ENCODE measurements around the gene TGFBRAP1. TPM values are rescaled to one million over a fixed set of nuclear protein-coding genes. Genes with fewer than 3 reads are reported as not detected.
A peak's percentile ranks its signal among the peaks of the same experiment; 100 is the strongest.

Gene TGFBRAP1
- total and polyA plus RNA-seq, 7 donors: 4.8 to 24.6 (median 17.4) TPM

DNA sequence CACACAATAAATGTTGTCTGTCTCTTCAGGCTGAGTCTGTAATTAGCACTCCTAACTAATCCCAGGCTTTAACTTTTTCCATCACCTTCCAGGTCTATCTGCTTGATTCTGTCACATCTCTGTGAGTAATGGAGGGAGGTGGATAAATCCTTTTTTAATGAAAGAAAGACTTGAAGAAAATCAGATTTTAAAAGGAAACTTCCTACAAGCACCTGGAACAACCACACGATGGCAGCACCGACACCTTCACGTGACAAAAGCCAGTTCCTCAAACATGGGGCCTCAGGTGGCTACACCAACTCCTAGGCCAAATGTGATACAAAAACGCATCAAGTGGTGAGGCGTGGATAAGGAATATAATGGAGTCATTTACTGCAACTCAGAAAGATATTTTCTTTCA is 41.8 kb downstream of the TGFBRAP1 start:
- 54 to 67% methylated on average over 5 of the region's 5 CpGs for WGBS, 2 donors
- Histone ChIP-seq H3K4me1 (no peaks in the 10 kb centered on the region), H3K27ac (no peak overlapping the region), H3K4me3 (no peak overlapping the region), H3K36me3 (peaks cover 13 to 88% (median 17%) of the 10 kb centered on the region in 4 donors), H3K9me3 (no peaks in the 10 kb centered on the region), H3K27me3 (no peaks in the 10 kb centered on the region)
- no peak for DNase-seq
- TF ChIP-seq POLR2A (IDR thresholded peaks at IDR 0.05): no peak
- no peak for TF ChIP-seq POLR2AphosphoS5 (IDR thresholded peaks at IDR 0.05)
- TF ChIP-seq, protein P1, sequence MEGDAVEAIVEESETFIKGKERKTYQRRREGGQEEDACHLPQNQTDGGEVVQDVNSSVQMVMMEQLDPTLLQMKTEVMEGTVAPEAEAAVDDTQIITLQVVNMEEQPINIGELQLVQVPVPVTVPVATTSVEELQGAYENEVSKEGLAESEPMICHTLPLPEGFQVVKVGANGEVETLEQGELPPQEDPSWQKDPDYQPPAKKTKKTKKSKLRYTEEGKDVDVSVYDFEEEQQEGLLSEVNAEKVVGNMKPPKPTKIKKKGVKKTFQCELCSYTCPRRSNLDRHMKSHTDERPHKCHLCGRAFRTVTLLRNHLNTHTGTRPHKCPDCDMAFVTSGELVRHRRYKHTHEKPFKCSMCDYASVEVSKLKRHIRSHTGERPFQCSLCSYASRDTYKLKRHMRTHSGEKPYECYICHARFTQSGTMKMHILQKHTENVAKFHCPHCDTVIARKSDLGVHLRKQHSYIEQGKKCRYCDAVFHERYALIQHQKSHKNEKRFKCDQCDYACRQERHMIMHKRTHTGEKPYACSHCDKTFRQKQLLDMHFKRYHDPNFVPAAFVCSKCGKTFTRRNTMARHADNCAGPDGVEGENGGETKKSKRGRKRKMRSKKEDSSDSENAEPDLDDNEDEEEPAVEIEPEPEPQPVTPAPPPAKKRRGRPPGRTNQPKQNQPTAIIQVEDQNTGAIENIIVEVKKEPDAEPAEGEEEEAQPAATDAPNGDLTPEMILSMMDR (IDR thresholded peaks at IDR 0.05): peak in 2 of 4 experiments; percentile 15 to 25
- intact Hi-C loops (cut with DNase I): no loop called here

DNA sequence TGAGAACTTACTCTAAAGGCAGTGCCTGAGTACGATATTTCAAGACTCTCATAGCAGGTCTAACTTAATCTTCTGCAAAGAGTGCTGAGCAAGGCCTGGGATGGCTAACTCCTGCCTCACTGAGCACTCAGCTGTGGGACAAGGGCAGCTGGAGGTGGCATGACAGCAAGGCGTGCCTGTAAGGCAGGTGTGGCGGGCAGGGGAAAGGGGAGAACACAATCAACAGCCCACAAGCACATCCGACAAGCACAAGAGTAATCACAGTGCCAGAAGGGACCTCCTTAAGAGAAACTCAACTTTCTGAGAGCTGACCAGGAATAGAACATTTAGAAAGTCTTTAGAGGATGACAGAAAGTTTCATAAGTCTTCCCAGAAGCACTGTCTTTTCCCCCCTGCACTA is 46.0 kb downstream of the TGFBRAP1 start:
- H3K4me1 ChIP-seq: no peaks in the 10 kb centered on the region
- H3K9me3 ChIP-seq: no peaks in the 10 kb centered on the region
- no peak for DNase-seq
- H3K27ac ChIP-seq: no peak overlapping the region
- no peak overlapping the region for H3K4me3 ChIP-seq
- H3K36me3 ChIP-seq: peaks cover 11 to 90% (median 30%) of the 10 kb centered on the region in 4 donors
- TF ChIP-seq POLR2AphosphoS5 (IDR thresholded peaks at IDR 0.05) (no peak), POLR2A (IDR thresholded peaks at IDR 0.05) (no peak), EP300 (IDR thresholded peaks at IDR 0.05) (no peak)
- TF ChIP-seq, protein P1 (IDR thresholded peaks at IDR 0.05): no peak
- intact Hi-C loops (cut with DNase I): no loop called here
- no peaks in the 10 kb centered on the region for H3K27me3 ChIP-seq
- 80 to 92% methylated on average over 4 of the region's 4 CpGs for WGBS, 2 donors

DNA sequence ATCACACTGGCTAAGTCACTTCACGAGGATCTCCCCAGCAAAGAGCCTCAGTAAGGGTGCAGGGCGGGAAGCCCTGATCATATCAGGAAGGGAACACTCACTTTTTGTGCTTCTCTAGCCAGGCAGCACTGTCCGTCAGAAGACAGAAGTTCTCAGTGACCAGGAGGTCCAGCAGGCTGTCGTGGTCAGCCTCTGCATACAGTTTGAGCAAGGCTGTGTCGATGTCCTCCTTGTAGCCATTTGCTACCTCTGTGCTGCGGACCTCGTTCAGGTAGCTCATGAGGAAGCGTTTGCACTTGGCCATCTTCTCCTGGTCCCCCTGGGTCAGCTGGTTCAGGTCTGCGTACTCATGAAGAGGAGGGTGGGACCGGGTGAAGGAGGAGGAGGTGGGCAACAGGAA is 49.3 kb downstream of the TGFBRAP1 start:
- Histone ChIP-seq H3K4me1 (no peaks in the 10 kb centered on the region), H3K36me3 (peaks cover 5 to 95% (median 35%) of the 10 kb centered on the region in 4 donors), H3K9me3 (no peaks in the 10 kb centered on the region), H3K4me3 (no peak overlapping the region), H3K27me3 (no peaks in the 10 kb centered on the region), H3K27ac (no peak overlapping the region)
- no peak for DNase-seq
- intact Hi-C loops (cut with DNase I): no loop called here
- WGBS, 2 donors: 90 to 92% methylated on average over 10 of the region's 10 CpGs
- TF ChIP-seq POLR2AphosphoS5 (IDR thresholded peaks at IDR 0.05) (no peak), POLR2A (IDR thresholded peaks at IDR 0.05) (no peak), EP300 (IDR thresholded peaks at IDR 0.05) (no peak)
- TF ChIP-seq, protein P1 (IDR thresholded peaks at IDR 0.05): no peak

DNA sequence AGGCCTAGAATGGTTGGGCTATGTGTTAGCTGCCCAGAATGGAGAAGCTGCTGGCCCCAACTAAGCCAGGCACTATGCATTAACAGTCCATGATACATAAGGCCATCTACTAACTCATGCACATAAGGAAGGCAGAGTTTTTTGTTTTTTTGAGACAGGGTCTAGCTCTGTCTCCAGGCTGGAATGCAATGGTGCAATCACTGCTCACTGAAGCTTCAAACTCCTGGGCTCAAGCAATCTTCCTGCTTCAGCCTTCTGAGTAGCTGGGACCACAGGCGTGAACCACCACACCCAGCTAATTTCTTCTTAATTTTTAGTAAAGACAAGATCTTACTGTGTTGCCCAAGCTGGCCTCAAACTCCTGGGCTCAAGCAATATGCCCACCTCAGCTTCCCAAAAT is 50.4 kb downstream of the TGFBRAP1 start:
- no peak overlapping the region for H3K27ac ChIP-seq
- 96 to 97% methylated on average over 1 of the region's 1 CpG for WGBS, 2 donors
- TF ChIP-seq EP300 (IDR thresholded peaks at IDR 0.05) (no peak), POLR2A (IDR thresholded peaks at IDR 0.05) (no peak)
- TF ChIP-seq, protein P1 (IDR thresholded peaks at IDR 0.05): no peak
- no peak for DNase-seq
- H3K4me3 ChIP-seq: no peak overlapping the region
- H3K4me1 ChIP-seq: no peaks in the 10 kb centered on the region
- H3K36me3 ChIP-seq: peaks cover 0 to 95% (median 44%) of the 10 kb centered on the region in 4 donors
- H3K27me3 ChIP-seq: no peaks in the 10 kb centered on the region
- intact Hi-C loops (cut with DNase I): no loop called here
- H3K9me3 ChIP-seq: no peaks in the 10 kb centered on the region

DNA sequence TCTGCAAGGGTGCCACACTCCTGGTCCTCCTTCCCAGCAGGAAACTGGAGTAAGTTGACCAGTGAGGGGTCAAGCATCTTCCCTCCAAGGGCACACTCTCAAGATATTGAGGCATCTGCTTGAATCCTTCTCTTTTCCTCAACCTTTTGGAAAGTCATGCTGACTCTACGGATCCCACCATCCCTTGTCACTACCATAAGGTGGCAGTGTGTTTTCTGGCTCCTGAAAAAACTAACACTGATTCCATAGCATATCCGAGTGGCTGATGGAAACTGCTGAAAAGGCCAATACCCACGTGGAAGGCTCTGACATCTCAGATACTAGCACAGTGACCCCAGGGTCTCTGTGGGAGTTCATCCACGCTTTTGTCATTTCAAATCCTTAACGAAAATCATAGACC is 50.9 kb downstream of the TGFBRAP1 start:
- TF ChIP-seq, protein P1 (IDR thresholded peaks at IDR 0.05): no peak
- TF ChIP-seq POLR2AphosphoS5 (IDR thresholded peaks at IDR 0.05) (no peak), EP300 (IDR thresholded peaks at IDR 0.05) (no peak), POLR2A (IDR thresholded peaks at IDR 0.05) (no peak)
- no peaks in the 10 kb centered on the region for H3K9me3 ChIP-seq
- H3K4me3 ChIP-seq: no peak overlapping the region
- no peak for DNase-seq
- H3K27me3 ChIP-seq: no peaks in the 10 kb centered on the region
- no peaks in the 10 kb centered on the region for H3K4me1 ChIP-seq
- no peak overlapping the region for H3K27ac ChIP-seq
- peaks cover 0 to 95% (median 46%) of the 10 kb centered on the region in 4 donors for H3K36me3 ChIP-seq
- WGBS, 2 donors: 76 to 79% methylated on average over 5 of the region's 5 CpGs
- intact Hi-C loops (cut with DNase I): no loop called here
